A549 (cell line): ENCODE measurements around the gene CD300A. TPM values are rescaled to one million over a fixed set of nuclear protein-coding genes. Genes with fewer than 3 reads are reported as not detected.

ENCODE experiments used
- ATAC-seq, 2 experiments: fragments of 200-7000 bp in 1 of 2; fragments of >200 bp in 1 of 2; cut with Nextera tagmentation in 1 of 2; cut with Tn5 transposase in 1 of 2; 3 replicates each; pipeline versions ENCODE4 v1.8.0 to v1.9.1; 2018 to 2020; ENCODE audit warnings: mild to moderate bottlenecking in 1 of 2, moderate library complexity in 1 of 2
- CTCF ChIA-PET: fragments of 300-600 bp; sonication (Branson Sonifier 250); formaldehyde crosslinking; extraction: SDS; loops from one replicate; lab custom pipeline; 2021; ENCODE audit warnings: antibody characterized with exemption, inconsistent platforms; lab: Yijun Ruan, JAX
- POLR2A ChIA-PET: fragments of 350-600 bp; formaldehyde crosslinking; extraction: SDS; loops from one replicate; lab custom pipeline; 2021; ENCODE audit warnings: antibody characterized with exemption, inconsistent platforms; lab: Yijun Ruan, JAX
- DNase-seq, 2 experiments: peaks; one replicate each; pipeline versions ENCODE4 v3.0.0 to v3.0.0-alpha.2; 2011 to 2016; ENCODE audit warnings: low read depth in 1 of 2, low spot score in 1 of 2
- FAIRE-seq: peaks from 2 replicates; lab custom pipeline; 2011; peaks lifted over from hg19 to GRCh38; lab: Jason Lieb, UNC
- H3K27ac ChIP-seq, 2 experiments: fragments of >200 bp; sonication (Bioruptor Twin); formaldehyde crosslinking; 3 replicates each; pipeline ENCODE4 v1.5.1; 2016 to 2017
- H3K4me1 ChIP-seq: fragments of >200 bp; sonication (Bioruptor Twin); formaldehyde crosslinking; 3 replicates; pipeline ENCODE4 v1.6.1; 2016
- H3K4me2 ChIP-seq: fragments of >200 bp; sonication (Bioruptor Twin); formaldehyde crosslinking; 3 replicates; pipeline ENCODE4 v1.6.1; 2016
- H3K4me3 ChIP-seq: fragments of >200 bp; sonication (Bioruptor Twin); formaldehyde crosslinking; 3 replicates; pipeline ENCODE4 v1.5.1; 2016
- H3K9me3 ChIP-seq: fragments of >200 bp; sonication (Bioruptor Twin); formaldehyde crosslinking; 3 replicates; pipeline ENCODE4 v1.6.1; 2016
- BHLHE40 ChIP-seq: IDR thresholded peaks from 2 replicates; pipeline ENCODE4 v1.6.1; 2012; ENCODE audit warnings: low read depth, low read length, inconsistent platforms
- CBX2 ChIP-seq: fragments of 200-600 bp; sonication (generic); IDR thresholded peaks from 2 replicates; pipeline ENCODE4 v1.6.1; 2016; ENCODE audit warnings: low read depth, mild to moderate bottlenecking, borderline replicate concordance
- CEBPB ChIP-seq, 2 experiments: fragments of >200 bp in 1 of 2; sonication (Bioruptor Twin) in 1 of 2; formaldehyde crosslinking in 1 of 2; IDR thresholded peaks; 2 replicates each; pipeline ENCODE4 v1.6.1; 2012 to 2016
- CHD2 ChIP-seq: fragments of 150-350 bp; IDR thresholded peaks from 2 replicates; pipeline ENCODE4 v1.6.1; 2014; ENCODE audit warnings: low read length; ENCODE audit not compliant: partially characterized antibody
- EHF ChIP-seq: fragments of 250-450 bp; sonication (Bioruptor Pico); IDR thresholded peaks from 2 replicates; pipeline ENCODE4 v1.5.0; 2020; ENCODE audit warnings: mild to moderate bottlenecking
- EP300 ChIP-seq, 2 experiments: fragments of >200 bp; sonication (Bioruptor Twin); formaldehyde crosslinking; IDR thresholded peaks; 2 replicates in 1 of 2; 3 replicates in 1 of 2; pipeline ENCODE4 v1.6.1; 2016 to 2017
- ESRRA ChIP-seq: fragments of 150-350 bp; IDR thresholded peaks from 2 replicates; pipeline ENCODE4 v1.6.1; 2014; ENCODE audit warnings: mild to moderate bottlenecking, low read length, borderline replicate concordance
- HEYL ChIP-seq: fragments of 250-450 bp; sonication (Bioruptor Pico); IDR thresholded peaks from 2 replicates; pipeline ENCODE4 v1.8.0; 2021; ENCODE audit warnings: mild to moderate bottlenecking, moderate library complexity
- HMGXB4 ChIP-seq: fragments of 250-450 bp; sonication (Bioruptor Pico); IDR thresholded peaks from 2 replicates; pipeline ENCODE4 v1.5.0; 2021; ENCODE audit warnings: mild to moderate bottlenecking, moderate library complexity, borderline replicate concordance
- HOXB5 ChIP-seq: fragments of 250-450 bp; sonication (Bioruptor Pico); IDR thresholded peaks from 2 replicates; pipeline ENCODE4 v1.5.0; 2020; ENCODE audit warnings: mild to moderate bottlenecking, moderate library complexity
- JUN ChIP-seq, 2 experiments: fragments of >200 bp; sonication (Bioruptor Twin); formaldehyde crosslinking; IDR thresholded peaks; 2 replicates in 1 of 2; 3 replicates in 1 of 2; pipeline ENCODE4 v1.6.1; 2016 to 2017
- JUNB ChIP-seq: fragments of >200 bp; sonication (Bioruptor Twin); formaldehyde crosslinking; IDR thresholded peaks from 2 replicates; pipeline ENCODE4 v1.6.1; 2016
- KDM1A ChIP-seq: fragments of 200-600 bp; sonication (generic); IDR thresholded peaks from 2 replicates; pipeline ENCODE4 v1.6.1; 2016; ENCODE audit warnings: low read depth, mild to moderate bottlenecking
- MAFK ChIP-seq: fragments of 450-650 bp; IDR thresholded peaks from 2 replicates; pipeline ENCODE4 v1.6.1; 2014; ENCODE audit not compliant: partially characterized antibody
- MAZ ChIP-seq: fragments of 150-350 bp; IDR thresholded peaks from 2 replicates; pipeline ENCODE4 v1.6.1; 2014; ENCODE audit warnings: antibody characterized with exemption, low read depth, low read length, borderline replicate concordance
- NR3C1 ChIP-seq: fragments of >200 bp; sonication (Bioruptor Twin); formaldehyde crosslinking; IDR thresholded peaks from 3 replicates; pipeline ENCODE4 v1.6.1; 2017
- PHF8 ChIP-seq: fragments of 200-600 bp; sonication (generic); IDR thresholded peaks from 2 replicates; pipeline ENCODE4 v1.6.1; 2016; ENCODE audit warnings: low read depth, mild to moderate bottlenecking, antibody characterized with exemption, moderate library complexity, borderline replicate concordance
- RCOR1 ChIP-seq: fragments of 150-350 bp; IDR thresholded peaks from 2 replicates; pipeline ENCODE4 v1.6.1; 2014; ENCODE audit warnings: antibody characterized with exemption, low read length, low read depth
- RNF2 ChIP-seq: fragments of 200-600 bp; sonication (generic); IDR thresholded peaks from 2 replicates; pipeline ENCODE4 v1.6.1; 2016; ENCODE audit warnings: low read depth, mild to moderate bottlenecking, antibody characterized with exemption, moderate library complexity, borderline replicate concordance
- SMC3 ChIP-seq: fragments of >200 bp; sonication (Bioruptor Twin); formaldehyde crosslinking; IDR thresholded peaks from 3 replicates; pipeline ENCODE4 v1.6.1; 2018; ENCODE audit warnings: inconsistent platforms
- TP53 ChIP-seq: fragments of 250-450 bp; sonication (Bioruptor Pico); IDR thresholded peaks from 2 replicates; pipeline ENCODE4 v1.5.0; 2021; ENCODE audit warnings: mild to moderate bottlenecking, moderate library complexity
- ZNF302 ChIP-seq: fragments of 250-450 bp; sonication (Bioruptor Pico); IDR thresholded peaks from 2 replicates; pipeline ENCODE4 v1.9.0; 2021; ENCODE audit warnings: inconsistent platforms, mild to moderate bottlenecking, moderate library complexity
- WGBS: methylation state at CpG from one replicate; pipeline ENCODE4 v1.1.6; 2017; ENCODE audit errors: missing lambda C conversion rate; 5-methylcytosine and 5-hydroxymethylcytosine counted together
- polyA plus RNA-seq, 4 experiments: library from polyadenylated mRNA; depleted of rRNA in 3 of 4; stranded (reverse); fragments of >200 nt; fragmentation: RNase III in 1 of 4; extraction: RNeasy Plus Mini Kit Qiagen cat#74134 plus additional on column Dnase treatment in 1 of 4; gene quantifications; 2 replicates in 3 of 4; 3 replicates in 1 of 4; pipeline ENCODE4 v1.2.3, GENCODE V29; 2011 to 2017
- TF ChIP-seq, protein P1 (sequence below): fragments of >200 bp; sonication (Bioruptor Twin); formaldehyde crosslinking; IDR thresholded peaks from 2 replicates; pipeline ENCODE4 v1.6.1; 2016
- TF ChIP-seq, protein P2 (sequence below): fragments of 250-450 bp; sonication (Bioruptor Pico); IDR thresholded peaks from 2 replicates; pipeline ENCODE4 v1.5.0; 2020; ENCODE audit warnings: low read depth, mild to moderate bottlenecking, moderate library complexity

The CD300A gene
- polyA plus RNA-seq, 2 of the 4 experiments (the other 2 are of a cell fraction): not detected

DNA sequence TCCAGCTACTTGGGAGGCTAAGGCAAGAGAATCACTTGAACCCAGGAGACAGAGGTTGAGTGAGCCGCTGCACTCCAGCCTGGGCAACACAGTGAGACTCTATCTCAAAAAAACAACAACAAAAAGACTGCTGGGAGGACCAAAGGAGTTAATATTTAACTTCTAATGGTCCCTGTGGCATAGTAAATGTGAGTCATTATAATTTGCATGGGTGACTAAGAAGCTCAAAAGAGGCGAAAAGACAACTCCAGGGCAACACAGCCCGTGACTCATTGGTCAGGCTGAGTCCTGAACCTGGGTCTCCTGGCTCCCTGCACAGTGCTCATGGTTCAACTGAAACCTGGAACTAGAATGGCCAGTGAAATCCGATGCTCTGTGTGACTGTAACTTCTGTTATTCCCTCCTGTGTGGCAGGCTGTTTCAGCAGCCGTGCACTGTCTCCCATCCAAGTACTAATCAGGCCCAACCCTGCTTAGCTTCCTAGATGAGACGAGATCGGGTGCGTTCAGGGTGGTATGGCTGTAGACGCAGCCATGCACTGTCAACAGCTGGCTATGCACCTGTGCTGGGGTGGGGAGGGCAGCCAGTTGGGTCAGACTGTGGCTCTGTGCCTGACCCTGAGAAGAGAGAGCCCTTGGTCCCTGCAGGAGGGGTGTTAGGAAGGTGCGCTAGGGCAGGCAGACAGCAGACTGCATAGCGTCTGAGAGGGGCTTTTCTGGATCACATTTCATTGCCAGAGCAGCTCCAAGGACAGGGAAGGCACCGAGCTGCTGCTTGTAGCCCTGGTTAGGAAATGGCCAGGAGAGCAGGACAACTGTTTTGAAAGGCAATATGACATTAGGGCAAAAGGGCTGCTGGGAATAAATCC, 49.0 kb upstream of the CD300A start (continued):
- TF ChIP-seq MAZ (no peak), JUN (IDR thresholded peaks at IDR 0.05) (peak; percentile 63 to 64; a peak in 4 of 5 replicates)
- TF ChIP-seq, protein P1, sequence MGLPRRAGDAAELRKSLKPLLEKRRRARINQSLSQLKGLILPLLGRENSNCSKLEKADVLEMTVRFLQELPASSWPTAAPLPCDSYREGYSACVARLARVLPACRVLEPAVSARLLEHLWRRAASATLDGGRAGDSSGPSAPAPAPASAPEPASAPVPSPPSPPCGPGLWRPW: no peak

DNA sequence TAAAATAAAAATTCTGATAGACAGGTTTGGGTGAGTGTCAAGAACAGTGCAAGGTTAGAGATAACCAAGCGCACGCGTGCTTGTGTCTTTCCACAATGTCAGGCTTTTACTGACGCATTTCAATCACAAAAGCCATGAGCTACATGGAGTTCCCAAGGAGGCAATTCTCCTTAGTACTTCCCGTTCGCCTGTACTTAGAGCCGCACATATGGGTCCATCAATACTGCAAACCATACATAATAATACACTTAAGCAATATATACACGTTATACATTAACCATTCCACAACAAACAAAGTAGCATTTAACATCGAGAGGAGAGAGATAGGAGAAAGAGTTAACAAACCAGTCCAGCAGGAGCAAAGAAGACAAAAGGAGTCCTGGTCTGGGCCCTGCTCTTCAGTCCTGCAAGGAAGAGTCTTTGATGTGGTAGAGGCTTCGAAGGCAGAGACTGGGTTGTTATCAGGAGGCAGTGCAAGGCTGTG, 46.5 kb upstream of the CD300A start:
- no peak for ATAC-seq
- no peak for FAIRE-seq
- H3K4me3 ChIP-seq: no peak overlapping the region
- ChIA-PET POLR2A (interaction anchor here (1.6 kb wide), 1 partner anchor 11 kb away, joined by 8 read pairs; no protein-coding TSS in a partner anchor), CTCF (interaction anchor here (0.8 to 5.9 kb wide), 4 partner anchors 8 to 52 kb away, joined by 3 to 25 read pairs (median 10); partner anchors contain the start of gene GPRC5C)
- DNase-seq: no peak
- H3K9me3 ChIP-seq: no peaks in the 10 kb centered on the region
- 0 out of 6 replicates have a peak overlapping the region, but pooled peaks of 1 of the 2 experiments have one; percentile 5 for H3K27ac ChIP-seq
- WGBS: 81% methylated on average over 10 of the region's 10 CpGs
- no peak overlapping the region for H3K4me2 ChIP-seq
- H3K4me1 ChIP-seq: peaks cover 28% of the 10 kb centered on the region
- TF ChIP-seq RNF2 (no peak), ZNF302 (no peak), ESRRA (no peak), NR3C1 (no peak), MAFK (no peak), BHLHE40 (no peak), TP53 (CRISPR knock-in tag) (no peak), KDM1A (no peak), EHF (no peak), CBX2 (no peak), CEBPB (IDR thresholded peaks at IDR 0.05) (no peak)

GRCh38 chr17:74424117-74424516, 42.3 kb upstream of the CD300A start:
- ChIA-PET CTCF (interaction anchor here (1.2 to 3.6 kb wide), 8 partner anchors 7 to 178 kb away, joined by 3 to 30 read pairs (median 8); no protein-coding TSS in a partner anchor), POLR2A (no interaction called here)
- Histone ChIP-seq H3K4me1 (peaks cover 17% of the 10 kb centered on the region), H3K4me3 (no peak overlapping the region), H3K27ac (no peak overlapping the region), H3K9me3 (no peaks in the 10 kb centered on the region), H3K4me2 (no peak overlapping the region)
- ATAC-seq (no peak), FAIRE-seq (no peak), DNase-seq (no peak)
- TF ChIP-seq HMGXB4 (CRISPR knock-in tag) (no peak), MAFK (peak; percentile 86)
- WGBS: 88% methylated on average over 7 of the region's 7 CpGs

DNA sequence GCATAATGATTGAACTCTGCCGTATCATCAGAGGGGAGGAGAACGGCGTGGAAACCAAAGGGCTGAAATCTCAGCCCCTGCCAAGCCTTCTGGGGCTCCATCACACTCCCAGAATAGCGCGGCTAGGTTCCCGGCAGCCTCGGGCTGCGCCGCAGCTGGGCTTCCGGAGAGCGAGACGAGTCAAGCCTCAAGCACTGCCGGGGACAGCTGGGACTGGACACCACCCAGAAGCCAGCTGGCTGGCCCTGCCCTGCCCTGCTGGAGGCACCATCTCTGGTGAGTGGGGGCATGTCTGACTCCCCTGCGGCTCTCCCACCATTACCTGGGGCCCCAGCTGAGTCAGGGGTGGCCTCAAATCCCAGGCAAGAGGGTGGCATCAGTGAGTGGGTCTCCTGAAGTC, 41.8 kb upstream of the CD300A start:
- no peaks in the 10 kb centered on the region for H3K9me3 ChIP-seq
- ATAC-seq (no peak), FAIRE-seq (no peak), DNase-seq (no peak)
- ChIA-PET POLR2A (no interaction called here), CTCF (interaction anchor here (1.2 to 3.6 kb wide), 8 partner anchors 8 to 72 kb away, joined by 3 to 30 read pairs (median 8); no protein-coding TSS in a partner anchor)
- H3K4me3 ChIP-seq: no peak overlapping the region
- H3K27ac ChIP-seq: 0 out of 6 replicates have a peak overlapping the region, but pooled peaks of 1 of the 2 experiments have one; percentile 23
- 87% methylated on average over 13 of the region's 14 CpGs for WGBS
- TF ChIP-seq CEBPB (IDR thresholded peaks at IDR 0.05): no peak
- no peak for TF ChIP-seq EP300 (IDR thresholded peaks at IDR 0.05)
- no peak for TF ChIP-seq BHLHE40
- no peak for TF ChIP-seq HEYL (CRISPR knock-in tag)
- no peak for TF ChIP-seq CHD2
- no peak for TF ChIP-seq HOXB5 (CRISPR knock-in tag)
- no peak for TF ChIP-seq SMC3
- no peak for TF ChIP-seq JUNB
- TF ChIP-seq, protein P2, sequence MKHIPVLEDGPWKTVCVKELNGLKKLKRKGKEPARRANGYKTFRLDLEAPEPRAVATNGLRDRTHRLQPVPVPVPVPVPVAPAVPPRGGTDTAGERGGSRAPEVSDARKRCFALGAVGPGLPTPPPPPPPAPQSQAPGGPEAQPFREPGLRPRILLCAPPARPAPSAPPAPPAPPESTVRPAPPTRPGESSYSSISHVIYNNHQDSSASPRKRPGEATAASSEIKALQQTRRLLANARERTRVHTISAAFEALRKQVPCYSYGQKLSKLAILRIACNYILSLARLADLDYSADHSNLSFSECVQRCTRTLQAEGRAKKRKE: no peak
- no peak for TF ChIP-seq PHF8
- TF ChIP-seq RCOR1: no peak
- TF ChIP-seq TP53 (CRISPR knock-in tag): no peak
- H3K4me2 ChIP-seq: no peak overlapping the region
- H3K4me1 ChIP-seq: peaks cover 20% of the 10 kb centered on the region
